Gastrocnemius medialis (tissue), 4 donors: ENCODE measurements around the gene OGN.

ENCODE experiments used
- POLR2A ChIP-seq, 2 donors: fragments of 450-650 bp; IDR thresholded peaks; one replicate each; pipeline ENCODE4 v1.6.1; 2017; ENCODE audit warnings: antibody characterized with exemption in 2 of 2, mild to moderate bottlenecking in 2 of 2, moderate library complexity in 2 of 2
- TF ChIP-seq, protein P1 (sequence below), 5 experiments: fragments of 450-650 bp in 3 of 5; fragments of 200-600 bp in 2 of 5; sonication (generic) in 2 of 5; IDR thresholded peaks in 4 of 5; conservative IDR thresholded peaks in 1 of 5; 1 replicate in 4 of 5; 2 replicates in 1 of 5; pipeline ENCODE4 v1.5.1; 2016 to 2019; ENCODE audit warnings: antibody characterized with exemption in 5 of 5, mild to moderate bottlenecking in 3 of 5, moderate library complexity in 3 of 5

DNA sequence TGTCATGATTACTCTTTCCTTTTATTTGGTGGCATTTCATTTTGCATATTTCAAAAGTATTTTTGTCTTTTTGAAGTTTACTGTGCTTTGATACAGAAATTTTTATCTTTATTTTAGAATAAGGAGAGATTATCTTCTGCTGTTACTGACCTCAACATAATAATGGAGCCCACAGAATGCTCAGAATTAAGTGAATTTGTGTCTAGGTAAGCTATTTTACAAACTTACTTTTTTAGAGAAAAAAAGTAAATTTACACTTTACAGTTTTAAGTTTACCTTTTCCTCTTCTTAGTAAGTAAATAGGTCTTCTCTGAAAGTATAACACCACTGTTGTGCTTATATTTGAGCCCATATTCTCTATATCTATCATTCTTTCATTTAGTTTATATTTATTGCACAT, 58.8 kb downstream of the OGN start:
- TF ChIP-seq, protein P1, sequence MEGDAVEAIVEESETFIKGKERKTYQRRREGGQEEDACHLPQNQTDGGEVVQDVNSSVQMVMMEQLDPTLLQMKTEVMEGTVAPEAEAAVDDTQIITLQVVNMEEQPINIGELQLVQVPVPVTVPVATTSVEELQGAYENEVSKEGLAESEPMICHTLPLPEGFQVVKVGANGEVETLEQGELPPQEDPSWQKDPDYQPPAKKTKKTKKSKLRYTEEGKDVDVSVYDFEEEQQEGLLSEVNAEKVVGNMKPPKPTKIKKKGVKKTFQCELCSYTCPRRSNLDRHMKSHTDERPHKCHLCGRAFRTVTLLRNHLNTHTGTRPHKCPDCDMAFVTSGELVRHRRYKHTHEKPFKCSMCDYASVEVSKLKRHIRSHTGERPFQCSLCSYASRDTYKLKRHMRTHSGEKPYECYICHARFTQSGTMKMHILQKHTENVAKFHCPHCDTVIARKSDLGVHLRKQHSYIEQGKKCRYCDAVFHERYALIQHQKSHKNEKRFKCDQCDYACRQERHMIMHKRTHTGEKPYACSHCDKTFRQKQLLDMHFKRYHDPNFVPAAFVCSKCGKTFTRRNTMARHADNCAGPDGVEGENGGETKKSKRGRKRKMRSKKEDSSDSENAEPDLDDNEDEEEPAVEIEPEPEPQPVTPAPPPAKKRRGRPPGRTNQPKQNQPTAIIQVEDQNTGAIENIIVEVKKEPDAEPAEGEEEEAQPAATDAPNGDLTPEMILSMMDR (IDR thresholded peaks at IDR 0.05 in 4 of 5, conservative IDR thresholded peaks at IDR 0.05 in 1 of 5), result no peak
- no peak for TF ChIP-seq POLR2A (IDR thresholded peaks at IDR 0.05)
